ENCODE results near the gene TRERF1. TPM values are rescaled to one million over a fixed set of nuclear protein-coding genes. Genes with fewer than 3 reads are reported as not detected.

The TRERF1 gene
- total RNA-seq, 1 donor from 2014 or later, result 12.8 TPM

DNA sequence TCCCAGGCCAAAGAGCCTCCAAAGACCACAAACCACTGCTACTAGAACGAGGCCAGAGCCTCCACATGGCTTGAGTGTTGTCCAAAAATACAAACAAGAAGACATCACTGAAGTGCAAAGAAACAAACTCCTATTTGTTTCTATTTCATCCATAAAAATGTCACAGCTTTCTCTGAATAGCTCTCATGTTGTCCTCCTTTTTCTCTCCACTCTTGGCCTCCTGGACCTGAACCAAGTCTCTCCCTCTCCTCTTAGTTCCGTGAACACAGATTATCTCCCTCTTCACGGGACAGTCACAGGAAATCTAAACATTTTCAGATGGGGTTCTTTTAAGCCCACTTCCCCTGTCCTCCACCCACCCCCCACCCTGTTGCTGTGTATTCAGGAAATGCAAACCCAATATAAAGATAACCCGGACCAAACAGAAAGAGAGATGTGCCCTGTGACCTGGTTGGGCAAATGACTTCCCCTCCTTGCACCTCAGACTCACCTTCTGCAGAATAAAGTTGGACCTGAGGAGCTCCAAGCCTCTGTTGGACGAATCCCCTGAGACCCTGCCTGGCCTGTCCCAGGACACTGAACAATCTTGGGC lies 158.2 kb downstream of the TRERF1 start:
- Mint-ChIP-seq H3K27ac (ENCODE audit: unreplicated experiment) (no peak overlapping the region), H3K4me1 (ENCODE audit: low read depth, unreplicated experiment) (no peaks in the 10 kb centered on the region), H3K36me3 (ENCODE audit: unreplicated experiment) (peaks cover 3% of the 10 kb centered on the region), H3K9me3 (ENCODE audit: unreplicated experiment) (no peaks in the 10 kb centered on the region), H3K4me3 (ENCODE audit: unreplicated experiment) (no peak overlapping the region), H3K27me3 (ENCODE audit: unreplicated experiment) (peaks cover 4% of the 10 kb centered on the region)
- DNase-seq, result no peak
- TF ChIP-seq, protein P1, sequence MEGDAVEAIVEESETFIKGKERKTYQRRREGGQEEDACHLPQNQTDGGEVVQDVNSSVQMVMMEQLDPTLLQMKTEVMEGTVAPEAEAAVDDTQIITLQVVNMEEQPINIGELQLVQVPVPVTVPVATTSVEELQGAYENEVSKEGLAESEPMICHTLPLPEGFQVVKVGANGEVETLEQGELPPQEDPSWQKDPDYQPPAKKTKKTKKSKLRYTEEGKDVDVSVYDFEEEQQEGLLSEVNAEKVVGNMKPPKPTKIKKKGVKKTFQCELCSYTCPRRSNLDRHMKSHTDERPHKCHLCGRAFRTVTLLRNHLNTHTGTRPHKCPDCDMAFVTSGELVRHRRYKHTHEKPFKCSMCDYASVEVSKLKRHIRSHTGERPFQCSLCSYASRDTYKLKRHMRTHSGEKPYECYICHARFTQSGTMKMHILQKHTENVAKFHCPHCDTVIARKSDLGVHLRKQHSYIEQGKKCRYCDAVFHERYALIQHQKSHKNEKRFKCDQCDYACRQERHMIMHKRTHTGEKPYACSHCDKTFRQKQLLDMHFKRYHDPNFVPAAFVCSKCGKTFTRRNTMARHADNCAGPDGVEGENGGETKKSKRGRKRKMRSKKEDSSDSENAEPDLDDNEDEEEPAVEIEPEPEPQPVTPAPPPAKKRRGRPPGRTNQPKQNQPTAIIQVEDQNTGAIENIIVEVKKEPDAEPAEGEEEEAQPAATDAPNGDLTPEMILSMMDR (IDR thresholded peaks at IDR 0.05; ENCODE audit: partially characterized antibody, unreplicated experiment), result no peak

- Mint-ChIP-seq H3K9me3 (ENCODE audit: unreplicated experiment) (no peaks in the 10 kb centered on the region), H3K27me3 (ENCODE audit: unreplicated experiment) (peaks cover 7% of the 10 kb centered on the region), H3K36me3 (ENCODE audit: unreplicated experiment) (peaks cover 10% of the 10 kb centered on the region), H3K4me3 (ENCODE audit: unreplicated experiment) (no peak overlapping the region), H3K27ac (ENCODE audit: unreplicated experiment) (no peak overlapping the region), H3K4me1 (ENCODE audit: low read depth, unreplicated experiment) (no peaks in the 10 kb centered on the region)
- DNase-seq, result no peak
- TF ChIP-seq, protein P1 (IDR thresholded peaks at IDR 0.05; ENCODE audit: partially characterized antibody, unreplicated experiment), result no peak
Measured at GRCh38 chr6:42292004-42292740, 159.6 kb downstream of the TRERF1 start.

- H3K9me3 Mint-ChIP-seq (ENCODE audit: unreplicated experiment), result no peaks in the 10 kb centered on the region
- H3K4me3 Mint-ChIP-seq (ENCODE audit: unreplicated experiment), result no peak overlapping the region
- TF ChIP-seq, protein P1 (IDR thresholded peaks at IDR 0.05; ENCODE audit: partially characterized antibody, unreplicated experiment), result no peak
- H3K36me3 Mint-ChIP-seq (ENCODE audit: unreplicated experiment), result peaks cover 10% of the 10 kb centered on the region
- DNase-seq, result no peak
- no peak overlapping the region for H3K27ac Mint-ChIP-seq (ENCODE audit: unreplicated experiment)
- no peaks in the 10 kb centered on the region for H3K4me1 Mint-ChIP-seq (ENCODE audit: low read depth, unreplicated experiment)
- peaks cover 7% of the 10 kb centered on the region for H3K27me3 Mint-ChIP-seq (ENCODE audit: unreplicated experiment)
Measured at GRCh38 chr6:42287756-42288155, 164.0 kb downstream of the TRERF1 start.

DNA sequence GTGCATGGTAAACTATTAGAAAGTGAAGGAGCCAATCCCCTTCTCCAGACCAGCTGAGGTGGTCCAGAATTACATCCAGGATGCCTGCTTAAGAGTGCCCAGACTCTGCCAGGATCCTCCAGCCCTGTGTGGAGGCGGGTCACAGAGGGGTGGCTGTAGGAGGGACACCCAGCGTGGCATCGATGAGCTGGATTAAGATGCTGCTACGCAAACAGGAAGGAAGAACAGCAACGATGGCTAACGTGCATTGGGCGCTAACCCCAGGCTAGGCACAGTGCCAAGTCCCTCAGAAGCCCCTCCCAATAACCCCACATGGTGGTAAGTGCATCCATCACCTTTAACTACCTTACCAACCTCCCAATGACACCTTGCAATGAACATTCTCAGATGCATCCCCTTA lies 170.2 kb downstream of the TRERF1 start:
- H3K36me3 Mint-ChIP-seq (ENCODE audit: unreplicated experiment), result no peaks in the 10 kb centered on the region
- H3K27me3 Mint-ChIP-seq (ENCODE audit: unreplicated experiment), result no peaks in the 10 kb centered on the region
- peaks cover 8% of the 10 kb centered on the region for H3K4me1 Mint-ChIP-seq (ENCODE audit: low read depth, unreplicated experiment)
- no peak overlapping the region for H3K4me3 Mint-ChIP-seq (ENCODE audit: unreplicated experiment)
- H3K9me3 Mint-ChIP-seq (ENCODE audit: unreplicated experiment), result no peaks in the 10 kb centered on the region
- DNase-seq, result no peak
- no peak overlapping the region for H3K27ac Mint-ChIP-seq (ENCODE audit: unreplicated experiment)
- TF ChIP-seq, protein P1 (IDR thresholded peaks at IDR 0.05; ENCODE audit: partially characterized antibody, unreplicated experiment), result no peak

DNA sequence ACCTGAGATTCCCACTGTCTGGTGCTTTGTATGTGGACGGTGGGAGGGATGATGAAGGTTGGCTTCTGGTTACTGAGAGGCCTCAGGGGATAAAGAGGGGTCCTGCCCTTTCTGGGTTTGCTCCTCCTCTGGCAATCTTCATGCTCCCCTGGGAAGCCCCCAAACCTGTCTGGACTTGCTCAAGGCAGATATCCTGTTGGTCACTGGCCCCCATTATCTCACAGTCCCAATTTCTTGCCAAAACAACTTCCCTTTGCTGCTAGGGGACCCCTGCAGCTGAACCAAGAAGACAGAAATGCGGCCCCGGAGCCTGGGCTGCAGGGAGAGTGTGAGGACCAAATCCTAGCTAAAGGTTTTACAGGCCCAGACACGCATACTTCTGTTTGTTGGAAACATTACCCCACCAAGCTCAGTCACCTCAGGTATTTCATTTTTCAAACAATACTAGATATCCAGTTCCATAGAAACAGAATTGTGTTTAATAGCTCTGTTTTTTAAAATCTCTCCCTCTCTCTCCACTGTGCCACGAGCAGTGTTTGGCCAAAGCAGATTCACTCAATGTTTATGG lies 170.7 kb downstream of the TRERF1 start:
- H3K4me1 Mint-ChIP-seq (ENCODE audit: low read depth, unreplicated experiment), result peaks cover 13% of the 10 kb centered on the region
- no peak overlapping the region for H3K4me3 Mint-ChIP-seq (ENCODE audit: unreplicated experiment)
- H3K27ac Mint-ChIP-seq (ENCODE audit: unreplicated experiment), result no peak overlapping the region
- no peaks in the 10 kb centered on the region for H3K9me3 Mint-ChIP-seq (ENCODE audit: unreplicated experiment)
- DNase-seq, result no peak
- no peaks in the 10 kb centered on the region for H3K27me3 Mint-ChIP-seq (ENCODE audit: unreplicated experiment)
- TF ChIP-seq, protein P1 (IDR thresholded peaks at IDR 0.05; ENCODE audit: partially characterized antibody, unreplicated experiment), result no peak
- H3K36me3 Mint-ChIP-seq (ENCODE audit: unreplicated experiment), result no peaks in the 10 kb centered on the region
